Ishikawa (cell line): Measurements from ENCODE around the gene LAMB4.

Source experiments
- CEBPB ChIP-seq: IDR thresholded peaks from 2 replicates; pipeline ENCODE4 v1.6.1; 2012
- CREB1 ChIP-seq: IDR thresholded peaks from 2 replicates; pipeline ENCODE4 v1.6.1; 2012; ENCODE audit warnings: low read depth
- EGR1 ChIP-seq: IDR thresholded peaks from 2 replicates; pipeline ENCODE4 v1.6.1; 2012
- EP300 ChIP-seq: IDR thresholded peaks from 2 replicates; pipeline ENCODE4 v1.6.1; 2012; ENCODE audit warnings: borderline replicate concordance
- FOXM1 ChIP-seq: IDR thresholded peaks from 2 replicates; pipeline ENCODE4 v1.6.1; 2012; ENCODE audit warnings: low read depth, borderline replicate concordance
- NFIC ChIP-seq: IDR thresholded peaks from 2 replicates; pipeline ENCODE4 v1.6.1; 2012
- RAD21 ChIP-seq: IDR thresholded peaks from 2 replicates; pipeline ENCODE4 v1.6.1; 2012; ENCODE audit warnings: low read depth
- TAF1 ChIP-seq: IDR thresholded peaks from 2 replicates; pipeline ENCODE4 v1.6.1; 2012; ENCODE audit warnings: low read depth, mild to moderate bottlenecking
- TCF12 ChIP-seq: IDR thresholded peaks from 2 replicates; pipeline ENCODE4 v1.6.1; 2012; ENCODE audit warnings: low read depth
- TEAD4 ChIP-seq: IDR thresholded peaks from 2 replicates; pipeline ENCODE4 v1.6.1; 2012
- YY1 ChIP-seq: IDR thresholded peaks from 2 replicates; pipeline ENCODE4 v1.6.1; 2012; ENCODE audit warnings: low read depth
- ZBTB7A ChIP-seq: IDR thresholded peaks from 2 replicates; pipeline ENCODE4 v1.6.1; 2012; ENCODE audit warnings: low read depth
- TF ChIP-seq, protein P1 (sequence below): IDR thresholded peaks from 2 replicates; pipeline ENCODE4 v1.6.1; 2012
- TF ChIP-seq, protein P2 (sequence below): IDR thresholded peaks from 2 replicates; pipeline ENCODE4 v1.6.1; 2012; ENCODE audit warnings: low read depth, mild to moderate bottlenecking
- TF ChIP-seq, protein P3 (sequence below): IDR thresholded peaks from 2 replicates; pipeline ENCODE4 v1.6.1; 2012

The LAMB4 gene

DNA sequence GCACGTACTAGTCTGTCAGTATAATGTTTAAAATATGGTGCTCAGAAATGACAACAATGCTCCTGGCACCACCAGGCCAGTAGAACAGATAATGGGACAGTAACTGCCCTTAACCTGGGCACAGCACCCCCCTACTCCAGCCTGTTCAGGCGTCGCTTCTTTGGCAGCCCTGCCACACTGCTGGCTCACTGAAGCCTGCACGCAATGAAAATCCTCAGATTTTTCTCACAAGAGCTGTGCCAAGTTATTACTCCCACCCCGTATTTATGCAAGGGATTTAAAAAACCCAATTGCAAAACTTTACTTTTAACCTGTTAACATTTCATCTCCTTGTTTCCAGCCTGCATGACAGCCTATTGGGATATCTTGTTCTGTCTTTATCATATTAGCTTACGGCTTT, 70.6 kb downstream of the LAMB4 start:
- TF ChIP-seq TEAD4 (no peak), EP300 (no peak), NFIC (no peak), TCF12 (no peak), CEBPB (no peak)
- TF ChIP-seq, protein P1, sequence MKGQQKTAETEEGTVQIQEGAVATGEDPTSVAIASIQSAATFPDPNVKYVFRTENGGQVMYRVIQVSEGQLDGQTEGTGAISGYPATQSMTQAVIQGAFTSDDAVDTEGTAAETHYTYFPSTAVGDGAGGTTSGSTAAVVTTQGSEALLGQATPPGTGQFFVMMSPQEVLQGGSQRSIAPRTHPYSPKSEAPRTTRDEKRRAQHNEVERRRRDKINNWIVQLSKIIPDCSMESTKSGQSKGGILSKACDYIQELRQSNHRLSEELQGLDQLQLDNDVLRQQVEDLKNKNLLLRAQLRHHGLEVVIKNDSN = no peak

DNA sequence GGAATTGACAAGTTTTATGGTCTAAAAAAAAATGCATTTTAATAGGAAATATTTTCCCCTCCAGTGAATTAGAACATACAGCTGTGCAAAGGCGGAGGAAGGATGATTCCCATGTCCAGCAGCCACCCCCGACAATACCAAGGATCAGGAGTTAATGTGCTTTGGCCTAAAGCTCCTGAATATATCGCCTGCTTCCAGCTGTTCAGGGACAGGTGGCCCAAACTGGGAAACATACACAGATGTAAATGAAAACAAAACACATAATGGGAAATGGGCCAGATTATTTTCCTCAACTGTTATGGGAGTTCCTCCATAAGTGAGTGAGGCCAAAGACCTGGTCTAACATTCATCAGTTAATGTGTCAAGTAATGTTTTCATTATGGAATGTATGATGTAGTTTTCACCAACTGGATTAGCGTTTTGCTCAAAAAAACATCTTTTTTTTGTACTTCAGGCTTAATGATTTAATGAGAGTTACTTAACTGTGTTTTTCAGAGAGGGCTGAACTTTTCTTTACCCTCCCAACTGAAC, 72.1 kb downstream of the LAMB4 start:
- TF ChIP-seq TCF12 = no peak
- TF ChIP-seq, protein P2, sequence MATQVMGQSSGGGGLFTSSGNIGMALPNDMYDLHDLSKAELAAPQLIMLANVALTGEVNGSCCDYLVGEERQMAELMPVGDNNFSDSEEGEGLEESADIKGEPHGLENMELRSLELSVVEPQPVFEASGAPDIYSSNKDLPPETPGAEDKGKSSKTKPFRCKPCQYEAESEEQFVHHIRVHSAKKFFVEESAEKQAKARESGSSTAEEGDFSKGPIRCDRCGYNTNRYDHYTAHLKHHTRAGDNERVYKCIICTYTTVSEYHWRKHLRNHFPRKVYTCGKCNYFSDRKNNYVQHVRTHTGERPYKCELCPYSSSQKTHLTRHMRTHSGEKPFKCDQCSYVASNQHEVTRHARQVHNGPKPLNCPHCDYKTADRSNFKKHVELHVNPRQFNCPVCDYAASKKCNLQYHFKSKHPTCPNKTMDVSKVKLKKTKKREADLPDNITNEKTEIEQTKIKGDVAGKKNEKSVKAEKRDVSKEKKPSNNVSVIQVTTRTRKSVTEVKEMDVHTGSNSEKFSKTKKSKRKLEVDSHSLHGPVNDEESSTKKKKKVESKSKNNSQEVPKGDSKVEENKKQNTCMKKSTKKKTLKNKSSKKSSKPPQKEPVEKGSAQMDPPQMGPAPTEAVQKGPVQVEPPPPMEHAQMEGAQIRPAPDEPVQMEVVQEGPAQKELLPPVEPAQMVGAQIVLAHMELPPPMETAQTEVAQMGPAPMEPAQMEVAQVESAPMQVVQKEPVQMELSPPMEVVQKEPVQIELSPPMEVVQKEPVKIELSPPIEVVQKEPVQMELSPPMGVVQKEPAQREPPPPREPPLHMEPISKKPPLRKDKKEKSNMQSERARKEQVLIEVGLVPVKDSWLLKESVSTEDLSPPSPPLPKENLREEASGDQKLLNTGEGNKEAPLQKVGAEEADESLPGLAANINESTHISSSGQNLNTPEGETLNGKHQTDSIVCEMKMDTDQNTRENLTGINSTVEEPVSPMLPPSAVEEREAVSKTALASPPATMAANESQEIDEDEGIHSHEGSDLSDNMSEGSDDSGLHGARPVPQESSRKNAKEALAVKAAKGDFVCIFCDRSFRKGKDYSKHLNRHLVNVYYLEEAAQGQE = no peak
- TF ChIP-seq ZBTB7A = no peak
- TF ChIP-seq CREB1 = no peak
- TF ChIP-seq EP300 = no peak
- TF ChIP-seq YY1 = no peak
- TF ChIP-seq, protein P3, sequence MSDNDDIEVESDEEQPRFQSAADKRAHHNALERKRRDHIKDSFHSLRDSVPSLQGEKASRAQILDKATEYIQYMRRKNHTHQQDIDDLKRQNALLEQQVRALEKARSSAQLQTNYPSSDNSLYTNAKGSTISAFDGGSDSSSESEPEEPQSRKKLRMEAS = no peak
- no peak for TF ChIP-seq TAF1
- TF ChIP-seq TEAD4 = no peak
- TF ChIP-seq RAD21 = no peak
- TF ChIP-seq, protein P1 = no peak
- TF ChIP-seq FOXM1 = no peak
- TF ChIP-seq EGR1 = no peak
- no peak for TF ChIP-seq CEBPB
- TF ChIP-seq NFIC = no peak

DNA sequence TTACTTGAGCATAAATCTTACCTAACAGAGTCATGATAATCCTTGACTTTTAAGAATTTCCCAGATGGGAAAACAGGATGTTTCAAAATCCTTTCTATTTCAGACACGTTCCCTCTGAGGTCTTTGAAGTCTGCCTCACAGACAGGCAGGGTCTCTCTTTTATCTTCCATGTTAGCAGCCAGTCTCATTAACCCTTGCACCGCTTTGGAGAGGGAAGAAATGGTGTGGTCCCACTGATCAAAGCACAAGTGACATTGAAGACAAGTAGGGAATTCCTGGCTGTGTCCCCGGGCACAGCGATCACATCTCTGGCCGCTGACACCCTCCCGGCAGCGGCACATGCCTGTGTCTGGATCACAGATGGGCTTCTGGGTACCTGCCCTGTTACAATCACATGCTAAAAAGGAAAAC, 74.5 kb downstream of the LAMB4 start:
- TF ChIP-seq ZBTB7A = no peak
- no peak for TF ChIP-seq TEAD4
- TF ChIP-seq CREB1 = no peak
- TF ChIP-seq EP300 = no peak
- TF ChIP-seq FOXM1 = no peak
- no peak for TF ChIP-seq NFIC
- TF ChIP-seq, protein P3 = no peak
- TF ChIP-seq RAD21 = no peak
- TF ChIP-seq TAF1 = no peak
- TF ChIP-seq CEBPB = no peak
- TF ChIP-seq, protein P2 = no peak
- TF ChIP-seq TCF12 = no peak
- TF ChIP-seq, protein P1 = no peak
- TF ChIP-seq YY1 = no peak
- TF ChIP-seq EGR1 = no peak

DNA sequence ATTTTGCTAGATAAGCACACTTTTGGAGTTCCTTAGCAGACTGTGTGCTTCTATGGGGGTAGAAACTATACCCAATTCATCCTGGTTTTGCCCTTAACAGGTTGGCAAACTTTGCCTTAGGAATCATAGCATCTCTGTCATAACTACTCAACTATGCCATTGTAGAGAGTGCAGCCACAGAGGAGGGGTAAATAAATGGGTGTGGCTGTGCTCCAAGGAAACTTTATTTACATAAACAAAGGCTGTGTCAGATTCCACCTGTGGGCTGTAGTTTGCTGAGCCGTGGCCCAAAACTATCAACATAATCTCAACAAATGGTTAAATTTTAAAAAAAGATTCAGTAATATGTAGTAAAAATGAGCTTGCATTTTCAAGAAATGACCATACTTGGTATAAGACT, 75.6 kb downstream of the LAMB4 start:
- TF ChIP-seq TAF1 (no peak), CREB1 (no peak), EP300 (no peak), FOXM1 (no peak), YY1 (no peak), TCF12 (no peak), CEBPB (no peak), NFIC (no peak), TEAD4 (no peak), ZBTB7A (no peak), RAD21 (no peak), EGR1 (no peak)
- TF ChIP-seq, protein P1 = no peak
- TF ChIP-seq, protein P2 = no peak
- TF ChIP-seq, protein P3 = no peak
